GM12892 (cell line): Measurements from ENCODE around the gene SCRN3.

Experiments
- POLR2A ChIP-seq: IDR thresholded peaks from 2 replicates; pipeline ENCODE4 v1.6.1; 2011; ENCODE audit warnings: low read depth, low read length, control low read depth
- TAF1 ChIP-seq: IDR thresholded peaks from 2 replicates; pipeline ENCODE4 v1.6.1; 2011; ENCODE audit warnings: low read depth, mild to moderate bottlenecking, control low read depth, low read length, borderline replicate concordance

DNA sequence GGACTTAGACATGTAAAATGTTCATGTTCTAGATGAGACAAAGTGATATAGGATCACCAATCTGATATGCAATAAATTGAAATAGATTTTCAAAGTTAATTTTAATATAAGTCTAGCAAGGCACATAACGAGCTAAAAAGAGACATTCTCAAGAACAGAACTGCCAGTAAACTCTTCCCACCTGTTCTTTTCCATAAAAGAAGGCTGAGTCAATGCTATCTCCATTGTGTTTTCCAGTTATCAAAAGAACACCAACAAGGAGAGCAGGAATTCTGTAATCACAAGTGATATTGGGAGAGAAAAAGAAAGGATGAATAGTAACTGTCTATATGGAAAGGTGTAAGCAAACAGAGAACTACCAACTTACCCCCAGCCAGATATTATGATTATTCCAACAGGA lies 65.7 kb downstream of the SCRN3 start:
- TF ChIP-seq POLR2A (no peak), TAF1 (no peak)
